ENCODE results near the gene YY1. TPM values are rescaled to one million over a fixed set of nuclear protein-coding genes. Genes with fewer than 3 reads are reported as not detected.
"Not testable (repeated sequence)": the region's sequence is repeated elsewhere in the genome, so short reads cannot be mapped to it uniquely, and the experiment has no call there.

The YY1 gene
- total RNA-seq, 1 donor from 2014 or later, result 77.2 TPM

GRCh38 chr14:100281286-100282082, 42.5 kb downstream of the YY1 start:
- no peaks in the 10 kb centered on the region for H3K9me3 Mint-ChIP-seq (ENCODE audit: unreplicated experiment)
- H3K27ac Mint-ChIP-seq (ENCODE audit: unreplicated experiment), result no peak overlapping the region
- no peak for DNase-seq (ENCODE audit: extremely low spot score, unreplicated experiment)
- no peaks in the 10 kb centered on the region for H3K27me3 Mint-ChIP-seq (ENCODE audit: unreplicated experiment)
- peaks cover 42% of the 10 kb centered on the region for H3K4me1 Mint-ChIP-seq (ENCODE audit: unreplicated experiment)
- H3K36me3 Mint-ChIP-seq (ENCODE audit: unreplicated experiment), result peaks cover 5% of the 10 kb centered on the region
- no peak overlapping the region for H3K4me3 Mint-ChIP-seq (ENCODE audit: unreplicated experiment)
- TF ChIP-seq CTCF (IDR thresholded peaks at IDR 0.05), result no peak

- no peak for TF ChIP-seq CTCF (IDR thresholded peaks at IDR 0.05)
- H3K9me3 Mint-ChIP-seq (ENCODE audit: unreplicated experiment), result no peaks in the 10 kb centered on the region
- peaks cover 5% of the 10 kb centered on the region for H3K36me3 Mint-ChIP-seq (ENCODE audit: unreplicated experiment)
- no peak overlapping the region for H3K4me3 Mint-ChIP-seq (ENCODE audit: unreplicated experiment)
- no peaks in the 10 kb centered on the region for H3K27me3 Mint-ChIP-seq (ENCODE audit: unreplicated experiment)
- peaks cover 42% of the 10 kb centered on the region for H3K4me1 Mint-ChIP-seq (ENCODE audit: unreplicated experiment)
- no peak for DNase-seq (ENCODE audit: extremely low spot score, unreplicated experiment)
- H3K27ac Mint-ChIP-seq (ENCODE audit: unreplicated experiment), result no peak overlapping the region
Observed at GRCh38 chr14:100282083-100282350, 43.1 kb downstream of the YY1 start.

GRCh38 chr14:100282766-100283419, 43.9 kb downstream of the YY1 start:
- peaks cover 45% of the 10 kb centered on the region for H3K4me1 Mint-ChIP-seq (ENCODE audit: unreplicated experiment)
- no peak for DNase-seq (ENCODE audit: extremely low spot score, unreplicated experiment)
- no peaks in the 10 kb centered on the region for H3K9me3 Mint-ChIP-seq (ENCODE audit: unreplicated experiment)
- H3K4me3 Mint-ChIP-seq (ENCODE audit: unreplicated experiment), result no peak overlapping the region
- no peaks in the 10 kb centered on the region for H3K27me3 Mint-ChIP-seq (ENCODE audit: unreplicated experiment)
- peaks cover 5% of the 10 kb centered on the region for H3K36me3 Mint-ChIP-seq (ENCODE audit: unreplicated experiment)
- no peak for TF ChIP-seq CTCF (IDR thresholded peaks at IDR 0.05)
- H3K27ac Mint-ChIP-seq (ENCODE audit: unreplicated experiment), result peak overlapping the region; percentile 63

- not testable (repeated sequence) for H3K9me3 Mint-ChIP-seq (ENCODE audit: unreplicated experiment); H3K27me3 Mint-ChIP-seq (ENCODE audit: unreplicated experiment); H3K36me3 Mint-ChIP-seq (ENCODE audit: unreplicated experiment); DNase-seq (ENCODE audit: extremely low spot score, unreplicated experiment); H3K4me3 Mint-ChIP-seq (ENCODE audit: unreplicated experiment)
- Mint-ChIP-seq H3K27ac (ENCODE audit: unreplicated experiment) (peak overlapping the region; percentile 63), H3K4me1 (ENCODE audit: unreplicated experiment) (peaks cover 40% of the 10 kb centered on the region)
Observed at GRCh38 chr14:100283436-100283835, 44.5 kb downstream of the YY1 start.

GRCh38 chr14:100283984-100284881, 45.3 kb downstream of the YY1 start:
- peaks cover 40% of the 10 kb centered on the region for H3K4me1 Mint-ChIP-seq (ENCODE audit: unreplicated experiment)
- peak overlapping the region; percentile 51 for H3K4me3 Mint-ChIP-seq (ENCODE audit: unreplicated experiment)
- no peaks in the 10 kb centered on the region for H3K27me3 Mint-ChIP-seq (ENCODE audit: unreplicated experiment)
- no peaks in the 10 kb centered on the region for H3K9me3 Mint-ChIP-seq (ENCODE audit: unreplicated experiment)
- TF ChIP-seq CTCF (IDR thresholded peaks at IDR 0.05), result no peak
- H3K27ac Mint-ChIP-seq (ENCODE audit: unreplicated experiment), result peak overlapping the region; percentile 64
- no peak for DNase-seq (ENCODE audit: extremely low spot score, unreplicated experiment)
- peaks cover 7% of the 10 kb centered on the region for H3K36me3 Mint-ChIP-seq (ENCODE audit: unreplicated experiment)

All from osteocyte (in vitro differentiated cells).